Activated CD8-positive, alpha-beta T cell treated with anti-CD3 and anti-CD28 coated beads for 36 hours (primary cell): Measurements from ENCODE around the gene IFRD2. TPM values are rescaled to one million over a fixed set of nuclear protein-coding genes. Genes with fewer than 3 reads are reported as not detected.

Experiments used
- ATAC-seq: fragments of 200-7000 bp; cut with Tn5 transposase; one replicate; pipeline ENCODE4 v1.10.0; 2021; ENCODE audit warnings: mild to moderate bottlenecking, moderate library complexity
- CTCF ChIA-PET: fragments of 350-600 bp; sonication (Branson Sonifier 250); formaldehyde crosslinking; loops from one replicate; lab custom pipeline; 2021; ENCODE audit warnings: antibody characterized with exemption; lab: Charles Lee
- POLR2A ChIA-PET: fragments of 350-600 bp; sonication (Branson Sonifier 250); formaldehyde crosslinking; loops from one replicate; lab custom pipeline; 2021; ENCODE audit warnings: antibody characterized with exemption; lab: Charles Lee
- DNase-seq: peaks from one replicate; pipeline ENCODE4 v3.0.0-alpha.2; 2020
- H3K27ac Mint-ChIP-seq: one replicate; pipeline ENCODE4 v1.8.0; 2021; ENCODE audit warnings: mild to moderate bottlenecking, mixed read lengths
- H3K27me3 Mint-ChIP-seq: one replicate; pipeline ENCODE4 v1.8.0; 2021; ENCODE audit warnings: mixed read lengths
- H3K36me3 Mint-ChIP-seq: one replicate; pipeline ENCODE4 v1.8.0; 2021; ENCODE audit warnings: low read depth, mixed read lengths
- H3K4me1 Mint-ChIP-seq: one replicate; pipeline ENCODE4 v1.8.0; 2021; ENCODE audit warnings: low read depth, mixed read lengths
- H3K4me3 Mint-ChIP-seq: one replicate; pipeline ENCODE4 v1.8.0; 2021; ENCODE audit warnings: mild to moderate bottlenecking, moderate library complexity, mixed read lengths
- H3K9me3 Mint-ChIP-seq: one replicate; pipeline ENCODE4 v1.8.0; 2021; ENCODE audit warnings: mixed read lengths
- CTCF ChIP-seq: fragments of 200-600 bp; IDR thresholded peaks from one replicate; pipeline ENCODE4 v1.8.0; 2022; ENCODE audit warnings: antibody characterized with exemption, mild to moderate bottlenecking
- intact Hi-C: fragments of 100-400 bp; cut with micrococcal nuclease; formaldehyde crosslinking; loops from one replicate; pipeline ENCODE4 v1.10.0; 2022
- total RNA-seq, 2 experiments: library from RNA; stranded (reverse); gene quantifications; one replicate each; pipeline ENCODE4 v1.2.3, GENCODE V29; 2021

The IFRD2 gene
- total RNA-seq, 2 experiments from 2014 or later = 132 to 133 TPM

DNA sequence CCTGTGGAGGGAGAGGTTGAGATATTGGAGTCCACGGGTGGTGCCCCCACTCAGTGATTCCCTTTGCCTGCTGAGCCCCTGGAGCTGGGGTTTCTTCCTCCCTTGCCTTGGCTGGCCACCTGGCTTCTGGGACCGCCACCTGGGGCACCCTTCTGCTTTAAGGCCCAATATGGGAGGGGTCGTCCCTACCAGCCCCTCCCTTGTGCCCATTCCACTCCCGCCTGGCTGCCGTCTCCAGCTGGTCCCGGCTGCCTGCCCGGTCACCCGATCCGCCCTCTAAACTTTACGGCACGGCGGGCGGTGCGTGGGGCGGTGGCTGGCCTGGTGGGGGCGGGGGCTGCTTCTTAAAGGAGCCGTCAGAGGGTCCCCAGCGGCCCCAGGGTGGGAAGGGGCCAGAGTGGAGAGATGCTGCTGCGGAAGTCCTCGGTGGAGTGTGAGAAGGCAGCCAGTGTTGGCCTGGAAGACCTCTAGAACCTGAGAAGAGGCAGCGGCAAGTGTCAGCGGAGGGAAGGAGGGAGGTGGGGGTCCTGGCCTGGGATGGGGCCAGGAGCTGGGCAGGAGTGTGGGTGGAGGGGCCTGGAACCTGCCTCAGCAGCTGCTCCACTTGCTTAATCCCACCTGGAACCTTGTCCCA, 24.8 kb downstream of the IFRD2 start:
- Mint-ChIP-seq H3K27me3 (peaks cover 15% of the 10 kb centered on the region), H3K4me3 (no peak overlapping the region), H3K36me3 (no peaks in the 10 kb centered on the region), H3K27ac (no peak overlapping the region), H3K9me3 (no peaks in the 10 kb centered on the region), H3K4me1 (peaks cover 3% of the 10 kb centered on the region)
- intact Hi-C loops = no loop called here
- TF ChIP-seq CTCF = no peak
- CTCF ChIA-PET = interaction anchor here (0.7 to 3.3 kb wide), 5 partner anchors 21 to 76 kb away, joined by 3 to 16 read pairs (median 4); partner anchors contain the start of genes GNAI2 and GNAT1
- POLR2A ChIA-PET = interaction anchor here (0.6 to 3.3 kb wide), 6 partner anchors 20 to 67 kb away, joined by 3 to 10 read pairs (median 4); partner anchors contain the start of genes HYAL3 and NAA80
- DNase-seq (no peak), ATAC-seq (no peak)

DNA sequence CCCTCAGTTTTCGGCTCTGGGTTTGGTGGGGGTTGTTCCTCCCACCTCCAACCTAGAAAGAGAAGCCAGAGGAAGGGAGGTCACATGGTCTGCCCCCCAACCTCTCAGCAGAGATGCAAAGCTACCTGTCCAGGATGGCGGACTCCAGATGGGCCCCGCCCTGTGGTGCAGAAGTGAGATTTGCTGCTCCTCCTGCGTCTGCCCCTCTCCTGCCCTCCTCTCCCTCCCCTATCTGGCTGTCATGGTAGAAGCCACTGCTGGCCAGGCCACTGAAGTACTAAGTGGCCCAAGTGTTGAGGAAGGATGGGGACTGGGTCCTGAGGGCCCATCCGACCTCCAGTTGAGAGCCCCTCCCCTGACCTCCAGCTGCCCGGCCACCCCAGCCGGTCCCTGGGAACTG, 25.4 kb downstream of the IFRD2 start:
- POLR2A ChIA-PET = interaction anchor here (0.8 to 3.3 kb wide), 5 partner anchors 19 to 40 kb away, joined by 3 to 10 read pairs (median 5); partner anchors contain the start of genes HYAL3 and NAA80
- no peak for ATAC-seq
- H3K4me3 Mint-ChIP-seq = no peak overlapping the region

GRCh38 chr3:50266017-50266416, 26.2 kb downstream of the IFRD2 start:
- H3K4me1 Mint-ChIP-seq = no peaks in the 10 kb centered on the region
- H3K27ac Mint-ChIP-seq = no peak overlapping the region
- no peak overlapping the region for H3K4me3 Mint-ChIP-seq
- intact Hi-C loops = no loop called here
- H3K36me3 Mint-ChIP-seq = no peaks in the 10 kb centered on the region
- peaks cover 15% of the 10 kb centered on the region for H3K27me3 Mint-ChIP-seq
- ChIA-PET POLR2A (interaction anchor here (2.4 to 3.3 kb wide), 2 partner anchors 19 to 39 kb away, joined by 9 to 10 read pairs; no protein-coding TSS in a partner anchor), CTCF (interaction anchor here (1.5 to 3.3 kb wide), 4 partner anchors 9 to 75 kb away, joined by 3 to 16 read pairs (median 9); partner anchors contain the start of gene GNAT1)
- TF ChIP-seq CTCF = no peak
- ATAC-seq = no peak
- no peak for DNase-seq
- no peaks in the 10 kb centered on the region for H3K9me3 Mint-ChIP-seq

More for the DNA sequence above, 25.4 kb downstream of the IFRD2 start:
- Mint-ChIP-seq H3K4me1 (no peaks in the 10 kb centered on the region), H3K27ac (no peak overlapping the region), H3K36me3 (no peaks in the 10 kb centered on the region), H3K27me3 (peaks cover 15% of the 10 kb centered on the region), H3K9me3 (no peaks in the 10 kb centered on the region)
- CTCF ChIA-PET = interaction anchor here (0.7 to 3.3 kb wide), 4 partner anchors 31 to 76 kb away, joined by 3 to 16 read pairs (median 8); partner anchors contain the start of genes GNAI2 and GNAT1
- no peak for TF ChIP-seq CTCF
- intact Hi-C loops = no loop called here
- no peak for DNase-seq

GRCh38 chr3:50265571-50265970, 26.7 kb downstream of the IFRD2 start:
- DNase-seq (no peak), ATAC-seq (no peak)
- no peak overlapping the region for H3K27ac Mint-ChIP-seq
- TF ChIP-seq CTCF = no peak
- H3K4me1 Mint-ChIP-seq = no peaks in the 10 kb centered on the region
- no peak overlapping the region for H3K4me3 Mint-ChIP-seq
- peaks cover 15% of the 10 kb centered on the region for H3K27me3 Mint-ChIP-seq
- POLR2A ChIA-PET = interaction anchor here (1.3 to 3.3 kb wide), 3 partner anchors 9 to 38 kb away, joined by 4 to 10 read pairs (median 9); no protein-coding TSS in a partner anchor
- H3K9me3 Mint-ChIP-seq = no peaks in the 10 kb centered on the region
- intact Hi-C loops = no loop called here
- CTCF ChIA-PET = interaction anchor here (1.5 to 3.3 kb wide), 4 partner anchors 9 to 74 kb away, joined by 3 to 16 read pairs (median 9); partner anchors contain the start of gene GNAT1
- H3K36me3 Mint-ChIP-seq = no peaks in the 10 kb centered on the region
